K562 (cell line): Measurements from ENCODE around the gene PIGC. TPM values are rescaled to one million over a fixed set of nuclear protein-coding genes. Genes with fewer than 3 reads are reported as not detected.

ENCODE experiments used
- CBFA2T3 ChIP-seq: fragments of 450-650 bp; IDR thresholded peaks from 2 replicates; pipeline ENCODE4 v1.6.1; 2017
- ELF2 ChIP-seq: fragments of 250-450 bp; sonication (Bioruptor Pico); IDR thresholded peaks from 2 replicates; pipeline ENCODE4 v1.5.0; 2021; ENCODE audit warnings: mild to moderate bottlenecking
- ETV5 ChIP-seq: sonication (generic); formaldehyde crosslinking; IDR thresholded peaks from 2 replicates; pipeline ENCODE4 v1.4.0; 2020; ENCODE audit warnings: low read depth, mild to moderate bottlenecking, missing genetic modification reagents
- EWSR1 ChIP-seq: fragments of 450-650 bp; IDR thresholded peaks from 2 replicates; pipeline ENCODE4 v1.6.1; 2018; ENCODE audit warnings: borderline replicate concordance, mild to moderate bottlenecking, low read depth, moderate library complexity; ENCODE audit not compliant: partially characterized antibody
- GATA2 ChIP-seq: sonication (generic); formaldehyde crosslinking; IDR thresholded peaks from 2 replicates; pipeline ENCODE4 v1.4.0; 2020; ENCODE audit warnings: mild to moderate bottlenecking, missing genetic modification reagents
- GTF2A2 ChIP-seq: IDR thresholded peaks from 2 replicates; pipeline ENCODE4 v1.6.1; 2016; ENCODE audit warnings: mild to moderate bottlenecking, missing genetic modification characterization, missing compliant biosample characterization
- HSF4 ChIP-seq: fragments of 250-450 bp; sonication (Bioruptor Pico); IDR thresholded peaks from 2 replicates; pipeline ENCODE4 v2.1.2; 2022; ENCODE audit warnings: mild to moderate bottlenecking, moderate library complexity, borderline replicate concordance
- MBD2 ChIP-seq: sonication (generic); IDR thresholded peaks from 2 replicates; pipeline ENCODE4 v1.6.1; 2016; ENCODE audit warnings: low read depth, borderline replicate concordance
- MCM7 ChIP-seq, 2 experiments: fragments of 450-650 bp; IDR thresholded peaks; 2 replicates each; pipeline ENCODE4 v1.6.1; 2016 to 2018
- MYNN ChIP-seq, 2 experiments: sonication (generic); formaldehyde crosslinking in 1 of 2; IDR thresholded peaks; 2 replicates each; pipeline versions ENCODE4 v1.5.0 to v1.6.1; 2016 to 2020; ENCODE audit warnings: antibody characterized with exemption in 1 of 2, missing genetic modification reagents in 1 of 2
- POU5F1 ChIP-seq: fragments of 150-350 bp; IDR thresholded peaks from 2 replicates; pipeline ENCODE4 v1.6.1; 2014; ENCODE audit warnings: borderline replicate concordance, low read length, low read depth, mild to moderate bottlenecking; ENCODE audit not compliant: partially characterized antibody
- PRPF4 ChIP-seq: fragments of 200-400 bp; formaldehyde crosslinking; IDR thresholded peaks from one replicate; pipeline ENCODE4 v1.6.1; 2017; ENCODE audit warnings: low read length, low read depth, mild to moderate bottlenecking; ENCODE audit not compliant: insufficient read depth, poor library complexity, severe bottlenecking
- XRCC3 ChIP-seq: fragments of 450-650 bp; IDR thresholded peaks from 2 replicates; pipeline ENCODE4 v1.6.1; 2017; ENCODE audit warnings: mild to moderate bottlenecking, moderate library complexity
- ZNF263 ChIP-seq: sonication (generic); formaldehyde crosslinking; IDR thresholded peaks from 2 replicates; pipeline ENCODE4 v1.8.0; 2022; ENCODE audit warnings: mild to moderate bottlenecking, missing genetic modification reagents, borderline replicate concordance
- polyA plus RNA-seq, 8 experiments: library from polyadenylated mRNA; depleted of rRNA in 4 of 8; stranded (reverse) in 5 of 8; unstranded in 3 of 8; fragments of >200 nt; fragmentation: Nextera tagmentation in 2 of 8; fragmentation: Illumina TruSeq in 1 of 8; extraction: Ambion mirVana in 2 of 8; extraction: Trizol in 1 of 8; gene quantifications; 2 replicates each; pipeline versions ENCODE4 v1.2.1 to v1.2.3, GENCODE V29; 2011 to 2014; ENCODE audit warnings: inconsistent platforms in 1 of 8, missing spikeins in 1 of 8
- total RNA-seq, 7 experiments: library from RNA; depleted of rRNA in 6 of 7; stranded (reverse); fragments of >200 nt in 6 of 7; fragmentation: Illumina TruSeq in 2 of 7; extraction: Trizol in 2 of 7; gene quantifications; 2 replicates each; pipeline versions ENCODE4 v1.2.1 to v1.2.3, GENCODE V29; 2011 to 2021; ENCODE audit warnings: low replicate concordance in 1 of 7
- TF ChIP-seq, protein P1 (sequence below): fragments of 250-450 bp; sonication (Bioruptor Pico); IDR thresholded peaks from 2 replicates; pipeline ENCODE4 v1.8.0; 2021; ENCODE audit warnings: moderate library complexity, mild to moderate bottlenecking, inconsistent platforms
- TF ChIP-seq, protein P2 (sequence below): sonication (generic); IDR thresholded peaks from 2 replicates; pipeline ENCODE4 v1.6.1; 2016
- TF ChIP-seq, protein P3 (sequence below), 2 experiments: fragments of 450-650 bp; conservative IDR thresholded peaks; 2 replicates each; pipeline ENCODE4 v1.6.1; 2017; ENCODE audit warnings: mild to moderate bottlenecking in 2 of 2, moderate library complexity in 2 of 2
- TF ChIP-seq, protein P4 (sequence below): sonication (generic); formaldehyde crosslinking; IDR thresholded peaks from 2 replicates; pipeline ENCODE4 v1.8.0; 2022; ENCODE audit warnings: missing genetic modification reagents, mild to moderate bottlenecking, borderline replicate concordance
- TF ChIP-seq, protein P5 (sequence below): fragments of 450-650 bp; IDR thresholded peaks from 2 replicates; pipeline ENCODE4 v1.6.1; 2014; ENCODE audit warnings: low read depth, mild to moderate bottlenecking, moderate library complexity, borderline replicate concordance
- TF ChIP-seq, protein P6 (sequence below): fragments of 250-450 bp; sonication (Bioruptor Pico); IDR thresholded peaks from 2 replicates; pipeline ENCODE4 v1.4.0; 2020; ENCODE audit warnings: mild to moderate bottlenecking

The PIGC gene
- total and polyA plus RNA-seq, 9 of the 15 experiments (the other 6 are each of a cell fraction or from before 2014, with no cell fraction given): 30.5 to 97.9 (median 54.7) TPM

DNA sequence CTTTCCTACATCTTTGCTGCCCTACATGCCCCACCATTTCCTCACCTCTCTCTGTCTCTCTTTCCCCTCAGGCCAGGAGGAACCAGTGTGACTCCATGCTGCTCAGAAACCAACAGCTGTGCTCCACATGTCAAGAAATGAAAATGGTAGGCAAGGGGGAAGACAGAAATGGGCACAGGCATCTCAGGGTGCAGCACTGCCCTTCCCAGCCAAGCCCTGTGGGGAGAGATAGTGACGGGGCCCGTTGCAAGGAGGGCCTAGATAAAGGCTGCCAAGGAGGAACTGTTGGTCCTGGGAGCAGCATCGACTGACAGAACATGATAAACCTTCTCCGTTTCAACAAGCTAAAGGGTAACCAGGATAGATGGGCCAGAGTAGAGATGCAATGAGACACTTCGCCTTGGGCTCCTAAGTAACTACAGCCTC, 12.5 kb upstream of the PIGC start (continued):
- TF ChIP-seq, protein P1, sequence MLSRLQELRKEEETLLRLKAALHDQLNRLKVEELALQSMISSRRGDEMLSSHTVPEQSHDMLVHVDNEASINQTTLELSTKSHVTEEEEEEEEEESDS (CRISPR knock-in tag): no peak
- TF ChIP-seq, protein P2, sequence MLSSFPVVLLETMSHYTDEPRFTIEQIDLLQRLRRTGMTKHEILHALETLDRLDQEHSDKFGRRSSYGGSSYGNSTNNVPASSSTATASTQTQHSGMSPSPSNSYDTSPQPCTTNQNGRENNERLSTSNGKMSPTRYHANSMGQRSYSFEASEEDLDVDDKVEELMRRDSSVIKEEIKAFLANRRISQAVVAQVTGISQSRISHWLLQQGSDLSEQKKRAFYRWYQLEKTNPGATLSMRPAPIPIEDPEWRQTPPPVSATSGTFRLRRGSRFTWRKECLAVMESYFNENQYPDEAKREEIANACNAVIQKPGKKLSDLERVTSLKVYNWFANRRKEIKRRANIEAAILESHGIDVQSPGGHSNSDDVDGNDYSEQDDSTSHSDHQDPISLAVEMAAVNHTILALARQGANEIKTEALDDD: peak; percentile 92
- no peak for TF ChIP-seq POU5F1
- TF ChIP-seq MCM7 (IDR thresholded peaks at IDR 0.05): no peak
- TF ChIP-seq HSF4 (CRISPR knock-in tag): 0 out of 2 replicates have a peak, but pooled peaks have one; percentile 60
- TF ChIP-seq EWSR1: no peak
- TF ChIP-seq GTF2A2 (tag): peak; percentile 73
- TF ChIP-seq GATA2 (CRISPR knock-in tag): peak; percentile 96
- TF ChIP-seq ETV5 (CRISPR knock-in tag): peak; percentile 68; the same call in 1 of the 2 replicates
- TF ChIP-seq ELF2: no peak
- TF ChIP-seq MYNN (IDR thresholded peaks at IDR 0.05): peak; percentile 94
- no peak for TF ChIP-seq MYNN (CRISPR knock-in tag; IDR thresholded peaks at IDR 0.05)
- TF ChIP-seq, protein P3, sequence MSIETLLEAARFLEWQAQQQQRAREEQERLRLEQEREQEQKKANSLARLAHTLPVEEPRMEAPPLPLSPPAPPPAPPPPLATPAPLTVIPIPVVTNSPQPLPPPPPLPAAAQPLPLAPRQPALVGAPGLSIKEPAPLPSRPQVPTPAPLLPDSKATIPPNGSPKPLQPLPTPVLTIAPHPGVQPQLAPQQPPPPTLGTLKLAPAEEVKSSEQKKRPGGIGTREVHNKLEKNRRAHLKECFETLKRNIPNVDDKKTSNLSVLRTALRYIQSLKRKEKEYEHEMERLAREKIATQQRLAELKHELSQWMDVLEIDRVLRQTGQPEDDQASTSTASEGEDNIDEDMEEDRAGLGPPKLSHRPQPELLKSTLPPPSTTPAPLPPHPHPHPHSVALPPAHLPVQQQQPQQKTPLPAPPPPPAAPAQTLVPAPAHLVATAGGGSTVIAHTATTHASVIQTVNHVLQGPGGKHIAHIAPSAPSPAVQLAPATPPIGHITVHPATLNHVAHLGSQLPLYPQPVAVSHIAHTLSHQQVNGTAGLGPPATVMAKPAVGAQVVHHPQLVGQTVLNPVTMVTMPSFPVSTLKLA (conservative IDR thresholded peaks at IDR 0.05): peak in 1 of 2 experiments; percentile 48; a peak in 1 of 4 replicates
- peak; percentile 65; the same call in 1 of the 2 replicates for TF ChIP-seq MBD2
- TF ChIP-seq, protein P4, sequence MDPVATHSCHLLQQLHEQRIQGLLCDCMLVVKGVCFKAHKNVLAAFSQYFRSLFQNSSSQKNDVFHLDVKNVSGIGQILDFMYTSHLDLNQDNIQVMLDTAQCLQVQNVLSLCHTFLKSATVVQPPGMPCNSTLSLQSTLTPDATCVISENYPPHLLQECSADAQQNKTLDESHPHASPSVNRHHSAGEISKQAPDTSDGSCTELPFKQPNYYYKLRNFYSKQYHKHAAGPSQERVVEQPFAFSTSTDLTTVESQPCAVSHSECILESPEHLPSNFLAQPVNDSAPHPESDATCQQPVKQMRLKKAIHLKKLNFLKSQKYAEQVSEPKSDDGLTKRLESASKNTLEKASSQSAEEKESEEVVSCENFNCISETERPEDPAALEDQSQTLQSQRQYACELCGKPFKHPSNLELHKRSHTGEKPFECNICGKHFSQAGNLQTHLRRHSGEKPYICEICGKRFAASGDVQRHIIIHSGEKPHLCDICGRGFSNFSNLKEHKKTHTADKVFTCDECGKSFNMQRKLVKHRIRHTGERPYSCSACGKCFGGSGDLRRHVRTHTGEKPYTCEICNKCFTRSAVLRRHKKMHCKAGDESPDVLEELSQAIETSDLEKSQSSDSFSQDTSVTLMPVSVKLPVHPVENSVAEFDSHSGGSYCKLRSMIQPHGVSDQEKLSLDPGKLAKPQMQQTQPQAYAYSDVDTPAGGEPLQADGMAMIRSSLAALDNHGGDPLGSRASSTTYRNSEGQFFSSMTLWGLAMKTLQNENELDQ: peak; percentile 91; the same call in 1 of the 2 replicates
- 0 out of 2 replicates have a peak, but pooled peaks have one; percentile 32 for TF ChIP-seq ZNF263
- no peak for TF ChIP-seq XRCC3
- TF ChIP-seq, protein P5, sequence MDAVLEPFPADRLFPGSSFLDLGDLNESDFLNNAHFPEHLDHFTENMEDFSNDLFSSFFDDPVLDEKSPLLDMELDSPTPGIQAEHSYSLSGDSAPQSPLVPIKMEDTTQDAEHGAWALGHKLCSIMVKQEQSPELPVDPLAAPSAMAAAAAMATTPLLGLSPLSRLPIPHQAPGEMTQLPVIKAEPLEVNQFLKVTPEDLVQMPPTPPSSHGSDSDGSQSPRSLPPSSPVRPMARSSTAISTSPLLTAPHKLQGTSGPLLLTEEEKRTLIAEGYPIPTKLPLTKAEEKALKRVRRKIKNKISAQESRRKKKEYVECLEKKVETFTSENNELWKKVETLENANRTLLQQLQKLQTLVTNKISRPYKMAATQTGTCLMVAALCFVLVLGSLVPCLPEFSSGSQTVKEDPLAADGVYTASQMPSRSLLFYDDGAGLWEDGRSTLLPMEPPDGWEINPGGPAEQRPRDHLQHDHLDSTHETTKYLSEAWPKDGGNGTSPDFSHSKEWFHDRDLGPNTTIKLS: no peak
- peak; percentile 97 for TF ChIP-seq CBFA2T3
- TF ChIP-seq, protein P6, sequence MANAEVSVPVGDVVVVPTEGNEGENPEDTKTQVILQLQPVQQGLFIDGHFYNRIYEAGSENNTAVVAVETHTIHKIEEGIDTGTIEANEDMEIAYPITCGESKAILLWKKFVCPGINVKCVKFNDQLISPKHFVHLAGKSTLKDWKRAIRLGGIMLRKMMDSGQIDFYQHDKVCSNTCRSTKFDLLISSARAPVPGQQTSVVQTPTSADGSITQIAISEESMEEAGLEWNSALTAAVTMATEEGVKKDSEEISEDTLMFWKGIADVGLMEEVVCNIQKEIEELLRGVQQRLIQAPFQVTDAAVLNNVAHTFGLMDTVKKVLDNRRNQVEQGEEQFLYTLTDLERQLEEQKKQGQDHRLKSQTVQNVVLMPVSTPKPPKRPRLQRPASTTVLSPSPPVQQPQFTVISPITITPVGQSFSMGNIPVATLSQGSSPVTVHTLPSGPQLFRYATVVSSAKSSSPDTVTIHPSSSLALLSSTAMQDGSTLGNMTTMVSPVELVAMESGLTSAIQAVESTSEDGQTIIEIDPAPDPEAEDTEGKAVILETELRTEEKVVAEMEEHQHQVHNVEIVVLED (CRISPR knock-in tag): no peak
- no peak for TF ChIP-seq PRPF4
